VCaP (cell line): Measurements from ENCODE around the gene PHYKPL.
"Not testable (repeated sequence)": the region's sequence is repeated elsewhere in the genome, so short reads cannot be mapped to it uniquely, and the experiment has no call there.

Experiments
- H3K27ac ChIP-seq: fragments of 450-650 bp; 2 replicates; pipeline ENCODE4 v1.5.1; 2017
- CTCF ChIP-seq: fragments of 450-650 bp; conservative IDR thresholded peaks from 2 replicates; pipeline ENCODE4 v1.5.1; 2017; ENCODE audit warnings: mild to moderate bottlenecking, moderate library complexity

The PHYKPL gene

DNA sequence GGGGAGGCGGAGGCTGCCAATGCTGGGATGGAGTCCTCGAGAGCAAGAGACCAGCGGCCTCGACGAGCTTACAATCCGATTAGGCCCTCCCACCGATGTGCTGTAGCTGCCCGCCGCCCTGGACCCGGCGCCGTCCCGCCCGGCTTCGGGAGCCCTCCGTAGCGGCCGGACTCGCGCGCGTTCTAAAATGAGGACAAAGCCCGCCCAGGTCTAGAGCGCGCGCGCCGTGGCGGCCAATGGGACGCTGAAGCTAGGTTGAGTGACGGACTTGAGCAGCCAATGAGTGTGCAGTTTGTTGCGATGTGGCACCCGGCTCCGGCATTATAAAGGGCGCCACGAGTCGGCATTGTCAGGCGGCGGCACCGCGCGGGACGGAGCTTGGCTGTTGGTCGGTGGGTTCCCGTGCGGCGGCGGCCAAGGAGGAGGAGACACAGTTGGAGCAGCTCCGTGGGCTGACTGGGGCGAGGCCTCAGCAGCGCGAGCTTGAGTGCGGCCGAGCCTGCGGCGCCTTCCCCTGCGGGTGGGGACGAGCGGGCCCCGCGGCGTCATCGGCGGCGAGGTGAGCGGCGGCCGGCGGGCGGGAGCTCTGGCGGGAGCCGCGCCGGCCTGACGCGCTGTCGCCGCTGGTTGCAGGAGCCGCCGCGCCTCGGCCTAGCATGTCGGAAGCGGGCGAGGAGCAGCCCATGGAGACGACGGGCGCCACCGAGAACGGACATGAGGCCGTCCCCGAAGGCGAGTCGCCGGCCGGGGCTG is 28.2 kb downstream of the PHYKPL start, which contains the start of gene HNRNPAB:
HNRNPAB (plus strand) TSS at position 352 of the 753 bp plus-strand sequence; CDS start at position 657, 305 bp downstream.
- H3K27ac ChIP-seq: peak within 1 kb of the TSS; percentile 88
- no peak for TF ChIP-seq CTCF

- H3K27ac ChIP-seq: peak overlapping the region; percentile 88
- no peak for TF ChIP-seq CTCF
Measured at GRCh38 chr5:178203670-178204181, 28.9 kb downstream of the PHYKPL start.

DNA sequence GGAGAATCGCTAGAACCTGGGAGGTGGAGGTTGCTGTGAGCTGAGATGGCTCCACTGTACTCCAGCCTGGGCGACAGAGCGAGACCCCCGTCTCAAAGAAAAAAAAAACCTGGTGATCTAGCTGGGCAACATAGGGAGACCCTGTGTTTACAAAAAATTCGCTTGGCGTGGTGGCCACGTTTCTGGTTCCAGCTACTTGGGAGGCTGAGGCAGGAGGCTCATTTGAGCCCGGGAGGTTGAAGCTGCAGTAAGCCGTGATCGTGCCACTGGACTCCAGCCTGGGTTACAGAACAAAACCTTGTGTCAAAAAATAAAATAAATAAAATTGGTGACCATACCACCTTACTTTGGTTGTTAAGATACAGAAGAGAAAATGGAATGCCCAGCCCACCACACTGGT is 30.1 kb downstream of the PHYKPL start:
- no peak for TF ChIP-seq CTCF
- no peak overlapping the region for H3K27ac ChIP-seq

- no peak for TF ChIP-seq CTCF
- H3K27ac ChIP-seq: no peak overlapping the region
Measured at GRCh38 chr5:178201927-178202235, 30.7 kb downstream of the PHYKPL start.

DNA sequence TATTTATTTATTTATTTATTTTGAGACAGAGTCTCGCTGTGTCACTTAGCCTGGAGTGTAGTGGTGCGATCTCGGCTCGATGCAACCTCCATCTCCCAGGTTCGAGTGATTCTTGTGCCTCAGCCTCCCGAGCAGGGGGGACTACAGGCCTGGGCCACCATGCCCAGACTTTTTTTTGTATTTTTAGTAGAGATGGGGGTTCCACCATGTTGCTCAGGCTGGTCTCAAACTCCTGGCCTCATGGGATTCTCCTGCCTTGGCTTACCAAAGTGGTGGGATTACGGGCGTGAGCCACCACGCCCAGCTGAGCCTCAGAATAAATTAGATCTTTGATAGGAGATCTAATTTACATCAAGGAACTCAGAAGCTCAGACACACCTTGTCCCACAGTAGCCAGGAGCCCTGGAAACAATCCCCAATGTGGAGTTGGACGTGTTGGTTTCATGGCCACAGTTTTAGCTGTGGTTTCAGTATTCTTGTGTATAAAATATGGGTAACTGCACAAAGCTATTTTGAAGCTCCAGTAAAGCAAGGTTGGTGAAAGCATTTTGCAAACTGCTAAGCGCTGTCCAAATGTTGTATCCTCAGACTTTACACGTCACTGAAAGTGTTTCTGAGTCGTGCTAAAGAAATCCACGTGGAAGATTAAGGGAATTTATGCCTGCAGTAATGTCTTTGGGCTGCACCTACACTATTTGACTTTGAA is 31.2 kb downstream of the PHYKPL start:
- no peak for TF ChIP-seq CTCF
- no peak overlapping the region for H3K27ac ChIP-seq

DNA sequence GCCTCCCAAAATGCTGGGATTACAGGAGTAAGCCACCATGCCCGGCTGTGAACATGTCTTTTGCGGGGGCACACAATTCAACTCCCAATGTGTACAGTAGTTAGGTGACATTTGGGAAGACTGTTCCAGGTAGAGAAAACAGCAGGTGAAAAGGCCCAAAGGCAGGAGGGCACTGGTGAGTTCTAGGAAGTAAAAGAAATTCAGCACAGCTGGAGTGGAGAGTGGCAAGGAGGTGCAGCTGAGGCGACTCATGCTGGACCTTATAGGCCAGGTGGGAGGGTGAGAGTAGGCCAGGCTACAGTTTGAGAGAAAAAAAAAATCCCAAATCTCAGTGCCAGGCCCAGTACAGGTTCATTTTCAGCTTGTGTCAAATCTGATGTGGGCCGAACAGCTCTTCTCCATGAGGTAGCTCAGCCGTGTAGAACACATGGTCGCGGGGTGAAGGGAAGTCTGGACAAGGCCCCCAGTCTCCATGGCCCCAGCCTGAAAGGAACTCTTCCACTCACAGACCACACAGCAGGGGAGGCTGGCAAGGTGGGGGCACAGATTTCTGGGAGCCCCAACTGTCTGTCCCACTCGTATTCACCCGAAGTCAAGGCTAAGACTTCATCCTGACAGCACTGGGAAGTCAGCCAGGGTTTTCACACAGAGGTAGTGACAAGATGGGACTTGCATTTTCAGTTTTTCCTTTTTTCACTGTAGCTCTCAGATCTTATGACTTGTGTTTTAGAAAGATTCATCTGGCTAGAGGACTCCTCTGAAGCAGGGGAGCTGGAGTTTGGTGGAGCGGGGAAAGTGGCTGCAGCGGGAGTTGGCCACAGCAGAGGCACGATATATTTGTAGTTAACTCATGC is 32.8 kb downstream of the PHYKPL start:
- TF ChIP-seq CTCF: no peak
- H3K27ac ChIP-seq: no peak overlapping the region

- no peak overlapping the region for H3K27ac ChIP-seq
- TF ChIP-seq CTCF: no peak
Measured at GRCh38 chr5:178198706-178199105, 33.9 kb downstream of the PHYKPL start.

DNA sequence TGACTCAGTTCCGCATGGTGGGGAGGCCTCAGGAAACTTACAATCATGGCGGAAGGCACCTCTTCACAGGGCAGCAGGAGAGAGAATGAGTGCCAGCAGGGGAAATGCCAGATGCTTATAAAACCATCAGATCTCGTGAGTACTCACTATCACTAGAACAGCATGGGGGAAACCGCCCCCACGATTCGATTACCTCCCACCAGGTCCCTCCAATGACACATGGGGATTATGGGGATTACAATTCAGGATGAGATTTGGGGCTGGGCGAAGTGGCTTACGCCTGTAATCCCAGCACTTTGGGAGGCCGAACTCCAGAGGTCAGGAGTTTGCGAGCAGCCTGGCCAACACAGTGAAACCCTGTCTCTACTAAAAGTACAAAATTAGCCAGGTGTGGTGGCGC is 34.5 kb downstream of the PHYKPL start:
- not testable (repeated sequence) for H3K27ac ChIP-seq
